AG04450 (cell line): ENCODE results near the gene MCF2. TPM values are rescaled to one million over a fixed set of nuclear protein-coding genes. Genes with fewer than 3 reads are reported as not detected.
"Not testable (repeated sequence)": the region's sequence is repeated elsewhere in the genome, so short reads cannot be mapped to it uniquely, and the experiment has no call there.

Source experiments
- CTCF ChIA-PET: fragments of 300-600, 350-600 bp; formaldehyde crosslinking; extraction: SDS; loops from one replicate; lab custom pipeline; 2022; ENCODE audit warnings: antibody characterized with exemption, inconsistent platforms; lab: Charles Lee
- POLR2A ChIA-PET: fragments of 350-600 bp; formaldehyde crosslinking; extraction: SDS; loops from one replicate; lab custom pipeline; 2021; ENCODE audit warnings: antibody characterized with exemption, inconsistent platforms; lab: Yijun Ruan, JAX
- DNase-seq: peaks from one replicate; pipeline ENCODE4 v3.0.0-alpha.2; 2011; ENCODE audit warnings: low read depth, low spot score
- H3K27ac ChIP-seq: one replicate; pipeline ENCODE4 v1.5.1; 2012; ENCODE audit warnings: low read depth, low read length, control low read depth
- H3K27me3 ChIP-seq: one replicate; pipeline ENCODE4 v1.6.0; 2012; ENCODE audit warnings: low read length; ENCODE audit not compliant: control insufficient read depth, insufficient read depth
- H3K4me3 ChIP-seq: 2 replicates; pipeline ENCODE4 v1.5.1; 2011; ENCODE audit warnings: mild to moderate bottlenecking, low read depth, low read length, control low read depth
- H3K9me3 ChIP-seq: 2 replicates; pipeline ENCODE4 v1.5.1; 2012; ENCODE audit warnings: low read length; ENCODE audit not compliant: control insufficient read depth, insufficient read depth
- polyA plus RNA-seq: library from polyadenylated mRNA; depleted of rRNA; stranded (reverse); fragments of >200 nt; gene quantifications from 2 replicates; pipeline ENCODE4 v1.2.3, GENCODE V29; 2011
- TF ChIP-seq, protein P1 (sequence below): IDR thresholded peaks from 2 replicates; pipeline ENCODE4 v1.5.1; 2011; ENCODE audit warnings: low read depth, low read length, control low read depth, inconsistent platforms

MCF2 gene
- polyA plus RNA-seq, 1 experiment: 0.09 TPM

DNA sequence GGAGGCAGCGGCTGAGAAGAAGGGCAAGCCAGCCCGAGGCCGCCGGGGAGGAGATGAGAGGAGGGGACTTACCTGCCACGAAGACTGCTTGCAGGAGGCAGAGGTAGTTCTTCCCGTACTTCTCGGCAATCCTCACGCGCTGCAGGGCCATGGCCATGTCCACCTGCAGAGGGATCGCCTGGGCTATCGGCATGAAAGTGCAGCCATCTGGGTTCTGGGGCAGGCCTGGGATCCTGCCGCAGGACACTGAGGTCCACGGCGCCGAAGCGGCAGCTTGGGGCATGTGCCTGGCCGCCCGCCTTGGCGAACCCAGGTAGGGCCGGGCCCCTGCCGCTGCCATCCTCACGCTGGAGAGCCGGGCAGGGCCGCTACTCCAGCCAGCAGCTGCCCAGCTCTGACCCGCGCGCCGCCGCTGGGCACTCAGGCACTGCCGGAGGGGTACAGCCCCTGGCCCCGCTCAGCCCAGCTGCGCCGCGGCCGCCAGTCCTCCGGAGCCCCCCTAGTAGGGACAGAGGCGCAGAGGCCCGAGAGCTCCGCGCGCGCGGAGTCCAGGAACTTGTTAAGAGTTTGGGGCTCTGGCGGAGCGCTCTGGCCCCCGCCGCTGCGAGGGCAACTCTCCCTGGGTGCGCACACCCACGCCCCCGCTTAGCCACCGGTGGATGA is 16.0 kb downstream of the MCF2 start:
- TF ChIP-seq, protein P1, sequence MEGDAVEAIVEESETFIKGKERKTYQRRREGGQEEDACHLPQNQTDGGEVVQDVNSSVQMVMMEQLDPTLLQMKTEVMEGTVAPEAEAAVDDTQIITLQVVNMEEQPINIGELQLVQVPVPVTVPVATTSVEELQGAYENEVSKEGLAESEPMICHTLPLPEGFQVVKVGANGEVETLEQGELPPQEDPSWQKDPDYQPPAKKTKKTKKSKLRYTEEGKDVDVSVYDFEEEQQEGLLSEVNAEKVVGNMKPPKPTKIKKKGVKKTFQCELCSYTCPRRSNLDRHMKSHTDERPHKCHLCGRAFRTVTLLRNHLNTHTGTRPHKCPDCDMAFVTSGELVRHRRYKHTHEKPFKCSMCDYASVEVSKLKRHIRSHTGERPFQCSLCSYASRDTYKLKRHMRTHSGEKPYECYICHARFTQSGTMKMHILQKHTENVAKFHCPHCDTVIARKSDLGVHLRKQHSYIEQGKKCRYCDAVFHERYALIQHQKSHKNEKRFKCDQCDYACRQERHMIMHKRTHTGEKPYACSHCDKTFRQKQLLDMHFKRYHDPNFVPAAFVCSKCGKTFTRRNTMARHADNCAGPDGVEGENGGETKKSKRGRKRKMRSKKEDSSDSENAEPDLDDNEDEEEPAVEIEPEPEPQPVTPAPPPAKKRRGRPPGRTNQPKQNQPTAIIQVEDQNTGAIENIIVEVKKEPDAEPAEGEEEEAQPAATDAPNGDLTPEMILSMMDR: no peak
- no peak for DNase-seq
- ChIA-PET CTCF (no interaction called here), POLR2A (no interaction called here)
- Histone ChIP-seq H3K9me3 (no peaks in the 10 kb centered on the region), H3K4me3 (peak overlapping the region; percentile 40), H3K27ac (no peak overlapping the region), H3K27me3 (peaks cover 8% of the 10 kb centered on the region)

DNA sequence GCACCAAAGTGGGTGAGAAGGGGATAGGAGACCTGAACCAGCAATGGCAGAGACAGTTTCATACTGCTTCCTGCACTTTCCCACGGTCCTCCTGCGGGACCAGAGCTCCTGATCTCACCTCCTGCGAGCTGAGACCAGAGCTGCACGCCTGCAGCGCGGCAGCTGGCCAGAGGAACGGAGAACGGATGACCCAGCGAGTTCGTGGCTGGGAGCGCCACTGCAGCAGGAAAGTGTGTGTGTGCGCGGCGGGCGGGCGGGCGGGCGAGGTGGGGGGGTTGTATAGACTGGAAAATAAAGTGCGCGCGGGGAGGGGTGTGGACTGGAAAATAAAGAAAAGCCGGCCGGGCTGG is 16.5 kb downstream of the MCF2 start:
- no peak for DNase-seq
- H3K27ac ChIP-seq: no peak overlapping the region
- ChIA-PET POLR2A (no interaction called here), CTCF (no interaction called here)
- peak overlapping the region; percentile 40; the same call in 1 of the 2 replicates for H3K4me3 ChIP-seq
- peaks cover 8% of the 10 kb centered on the region for H3K27me3 ChIP-seq
- H3K9me3 ChIP-seq: no peaks in the 10 kb centered on the region
- TF ChIP-seq, protein P1: no peak

DNA sequence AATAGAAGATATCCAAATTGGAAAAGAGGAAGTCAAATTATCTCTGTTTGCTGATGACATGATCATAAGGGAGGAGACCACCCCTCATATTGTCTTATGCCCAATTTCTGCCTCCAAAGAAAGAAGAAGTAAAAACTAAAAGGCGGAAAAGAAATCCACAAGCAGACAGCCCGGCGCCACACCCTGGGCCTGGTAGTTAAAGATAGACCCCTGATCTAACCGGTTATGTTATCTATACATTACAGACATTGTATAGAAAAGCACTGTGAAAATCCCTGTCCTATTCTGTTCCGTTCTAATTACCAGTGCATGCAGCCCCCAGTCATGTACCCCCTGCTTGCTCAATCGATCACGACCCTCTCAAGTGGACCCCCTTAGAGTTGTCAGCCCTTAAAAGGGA is 22.8 kb downstream of the MCF2 start:
- H3K27ac ChIP-seq, H3K27me3 ChIP-seq, H3K9me3 ChIP-seq, DNase-seq, POLR2A ChIA-PET, H3K4me3 ChIP-seq, CTCF ChIA-PET: not testable (repeated sequence)

DNA sequence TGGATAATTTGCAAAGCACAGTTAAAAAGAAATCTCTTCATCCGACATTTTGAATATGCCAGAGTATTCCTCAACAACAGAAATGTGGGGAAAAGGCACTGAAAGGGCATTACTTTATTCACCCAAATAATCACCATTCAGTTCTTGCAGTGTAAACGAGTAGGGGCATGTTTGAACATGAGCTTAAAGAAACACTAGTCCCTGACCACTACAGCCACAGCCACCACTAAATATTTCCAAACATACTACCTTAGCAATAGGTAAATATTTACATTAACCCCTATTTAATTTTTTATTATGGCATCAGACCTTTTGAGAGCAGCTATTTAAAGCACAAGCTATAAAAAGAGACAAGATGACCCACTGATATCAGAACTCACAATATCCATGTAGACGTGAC is 27.6 kb downstream of the MCF2 start:
- TF ChIP-seq, protein P1: no peak
- no peak overlapping the region for H3K27ac ChIP-seq
- ChIA-PET POLR2A (no interaction called here), CTCF (no interaction called here)
- no peak for DNase-seq
- no peak overlapping the region for H3K4me3 ChIP-seq
- no peaks in the 10 kb centered on the region for H3K27me3 ChIP-seq
- H3K9me3 ChIP-seq: no peaks in the 10 kb centered on the region

DNA sequence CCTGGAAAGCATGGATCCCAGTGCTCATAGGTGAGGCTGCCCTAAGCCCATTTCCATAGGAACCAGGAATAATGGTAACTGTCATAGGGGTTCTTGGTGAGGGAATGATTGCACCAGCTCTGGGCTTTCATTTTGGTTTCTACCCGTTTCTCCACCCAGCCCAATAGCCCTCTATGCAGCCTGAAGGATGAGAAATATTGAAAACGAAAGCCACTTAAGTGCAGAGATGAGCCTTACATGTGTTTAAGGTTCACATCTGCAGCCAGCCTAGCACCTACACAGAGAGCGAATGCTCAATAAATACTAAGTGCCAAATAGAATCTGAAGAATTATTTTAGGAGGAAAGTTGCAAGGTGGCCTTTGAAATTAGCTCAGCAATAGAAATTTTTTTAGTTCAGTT is 60.4 kb downstream of the MCF2 start:
- no peak for DNase-seq
- Histone ChIP-seq H3K27me3 (no peaks in the 10 kb centered on the region), H3K4me3 (no peak overlapping the region), H3K27ac (no peak overlapping the region), H3K9me3 (no peaks in the 10 kb centered on the region)
- ChIA-PET CTCF (no interaction called here), POLR2A (no interaction called here)
- TF ChIP-seq, protein P1: no peak
